Panc1 (cell line): Measurements from ENCODE around the gene BMP10.

Experiments
- CTCF ChIP-seq: fragments of 450-650 bp; IDR thresholded peaks from 2 replicates; pipeline ENCODE4 v1.5.1; 2017; ENCODE audit warnings: mild to moderate bottlenecking
- POLR2AphosphoS5 ChIP-seq: IDR thresholded peaks from 2 replicates; pipeline ENCODE4 v1.6.1; 2012; ENCODE audit warnings: mild to moderate bottlenecking, low read depth, low read length, moderate library complexity
- REST ChIP-seq, 2 experiments: IDR thresholded peaks; 2 replicates each; pipeline ENCODE4 v1.6.1; 2011 to 2012; ENCODE audit warnings: low read depth in 2 of 2, control low read depth in 1 of 2, low read length in 1 of 2, mild to moderate bottlenecking in 1 of 2, moderate library complexity in 1 of 2; ENCODE audit not compliant: insufficient read depth in 1 of 2
- SIN3A ChIP-seq: IDR thresholded peaks from 2 replicates; pipeline ENCODE4 v1.6.1; 2012; ENCODE audit warnings: low read depth, mild to moderate bottlenecking, low read length, moderate library complexity, borderline replicate concordance; ENCODE audit not compliant: insufficient read depth
- TCF7L2 ChIP-seq: IDR thresholded peaks from 2 replicates; pipeline ENCODE4 v1.6.1; 2011; ENCODE audit warnings: mild to moderate bottlenecking, low read depth, low read length, inconsistent platforms

- TF ChIP-seq CTCF = no peak
- no peak for TF ChIP-seq REST (IDR thresholded peaks at IDR 0.05; ENCODE audit: insufficient read depth in 1 of 2, low read depth in 2 of 2, low read length in 1 of 2)
- TF ChIP-seq TCF7L2 = no peak
- no peak for TF ChIP-seq POLR2AphosphoS5
- TF ChIP-seq SIN3A = no peak
These were observed 40.0 kb upstream of the BMP10 start for GRCh38 chr2:68911246-68911645.
